ACC112 (cell line): ENCODE data around the gene PPP1R3G.
"Not testable (repeated sequence)": the region's sequence is repeated elsewhere in the genome, so short reads cannot be mapped to it uniquely, and the experiment has no call there.

Source experiments
- H2AFZ ChIP-seq: fragments of 200-600 bp; sonication (generic); one replicate; pipeline ENCODE4 v1.6.0; 2017; ENCODE audit warnings: antibody characterized with exemption, low read length; ENCODE audit not compliant: unreplicated experiment
- H3K27ac ChIP-seq: fragments of 200-600 bp; sonication (generic); 2 replicates; pipeline ENCODE4 v1.5.1; 2014; ENCODE audit warnings: low read depth, mild to moderate bottlenecking, antibody characterized with exemption, low read length, moderate library complexity
- H3K27me3 ChIP-seq: fragments of 200-600 bp; sonication (generic); 2 replicates; pipeline ENCODE4 v1.6.1; 2014; ENCODE audit warnings: mild to moderate bottlenecking, antibody characterized with exemption, low read length, moderate library complexity, mixed read lengths; ENCODE audit not compliant: insufficient read depth
- H3K36me3 ChIP-seq: fragments of 200-600 bp; sonication (generic); 2 replicates; pipeline ENCODE4 v1.6.1; 2016; ENCODE audit warnings: mild to moderate bottlenecking, antibody characterized with exemption, low read length, moderate library complexity, mixed read lengths; ENCODE audit not compliant: insufficient read depth
- H3K4me1 ChIP-seq: fragments of 200-600 bp; sonication (generic); one replicate; pipeline ENCODE4 v1.6.1; 2016; ENCODE audit warnings: low read length, mixed read lengths; ENCODE audit not compliant: insufficient read depth, unreplicated experiment, control insufficient read depth
- H3K4me3 ChIP-seq: fragments of 200-600 bp; sonication (generic); 2 replicates; pipeline ENCODE4 v1.5.1; 2014; ENCODE audit warnings: mild to moderate bottlenecking, low read depth, low read length
- H3K79me2 ChIP-seq: fragments of 200-600 bp; sonication (generic); one replicate; pipeline ENCODE4 v1.6.0; 2016; ENCODE audit warnings: low read length; ENCODE audit not compliant: control insufficient read depth, unreplicated experiment, insufficient read depth

PPP1R3G gene

GRCh38 chr6:5116243-5116991 lies 31.3 kb downstream of the PPP1R3G start:
- no peaks in the 10 kb centered on the region for H3K36me3 ChIP-seq
- H3K79me2 ChIP-seq: no peaks in the 10 kb centered on the region
- no peak overlapping the region for H3K27ac ChIP-seq
- no peak overlapping the region for H2AFZ ChIP-seq
- peaks cover 14% of the 10 kb centered on the region for H3K4me1 ChIP-seq
- H3K27me3 ChIP-seq: no peaks in the 10 kb centered on the region
- no peak overlapping the region for H3K4me3 ChIP-seq

DNA sequence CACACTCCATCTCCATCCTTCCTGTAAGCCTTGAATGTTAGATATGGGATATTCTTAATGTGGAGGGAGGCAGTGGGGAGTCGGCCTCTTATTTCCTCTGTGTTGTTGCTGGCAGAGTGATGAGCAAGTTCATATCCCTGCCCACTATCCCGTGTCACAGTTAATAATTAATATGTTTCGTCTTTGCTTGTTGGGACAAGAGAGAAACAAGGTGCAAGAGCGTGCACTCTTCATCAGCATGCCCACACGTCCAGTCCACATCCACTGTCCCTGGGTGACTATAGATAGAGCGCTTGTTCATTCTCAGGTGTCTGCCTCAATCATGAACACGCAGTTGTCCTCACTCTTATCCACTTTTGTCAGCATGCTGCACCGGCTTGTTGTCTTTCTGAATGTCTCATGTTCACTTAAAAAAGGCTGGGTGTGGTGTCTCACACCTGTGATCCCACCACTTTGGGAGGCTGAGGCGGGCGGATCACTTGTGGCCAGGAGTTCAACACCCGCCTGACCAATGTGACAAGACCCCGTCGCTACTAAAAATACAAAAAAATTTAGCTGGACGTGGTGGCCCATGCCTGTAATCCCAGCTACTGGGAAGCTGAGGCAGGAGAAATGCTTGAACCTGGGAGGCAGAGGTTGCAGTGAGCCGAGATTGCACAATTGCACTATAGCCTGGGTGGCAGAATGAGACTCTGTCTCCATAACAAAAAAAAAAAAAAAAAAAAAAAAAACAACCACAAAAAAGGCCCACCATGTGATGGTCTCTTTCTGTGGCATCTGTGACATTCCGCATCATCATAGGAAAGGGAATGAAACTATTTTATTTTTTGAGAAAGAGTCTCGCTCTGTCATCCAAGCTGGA lies 34.2 kb downstream of the PPP1R3G start:
- Histone ChIP-seq H2AFZ (no peak overlapping the region), H3K27me3 (no peaks in the 10 kb centered on the region), H3K4me1 (peaks cover 2% of the 10 kb centered on the region), H3K79me2 (no peaks in the 10 kb centered on the region), H3K4me3 (no peak overlapping the region), H3K27ac (no peak overlapping the region), H3K36me3 (no peaks in the 10 kb centered on the region)

- Histone ChIP-seq H3K27ac (no peak overlapping the region), H3K36me3 (no peaks in the 10 kb centered on the region), H3K4me3 (no peak overlapping the region), H3K4me1 (peaks cover 8% of the 10 kb centered on the region), H3K79me2 (no peaks in the 10 kb centered on the region), H3K27me3 (no peaks in the 10 kb centered on the region), H2AFZ (no peak overlapping the region)
Measured at GRCh38 chr6:5120011-5120410, 34.9 kb downstream of the PPP1R3G start.

DNA sequence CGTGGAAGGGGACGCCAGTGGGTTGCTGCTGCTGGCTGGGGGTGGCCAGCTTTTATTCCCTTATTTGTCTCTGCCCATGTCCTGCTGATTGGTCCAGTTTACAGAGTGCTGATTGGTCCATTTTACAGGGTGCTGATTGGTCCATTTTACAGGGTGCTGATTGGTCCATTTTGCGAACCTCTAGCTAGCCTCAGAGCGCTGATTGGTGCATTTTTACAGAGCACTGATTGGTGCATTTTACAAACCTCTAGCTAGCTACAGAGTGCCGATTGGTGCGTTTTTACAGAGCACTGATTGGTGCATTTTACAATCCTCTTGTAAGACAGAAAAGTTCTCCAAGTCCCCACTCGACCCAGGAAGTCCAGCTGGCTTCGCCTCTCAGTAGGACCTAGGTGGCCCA lies 35.4 kb downstream of the PPP1R3G start:
- not testable (repeated sequence) for H3K79me2 ChIP-seq

GRCh38 chr6:5121479-5121878 lies 36.3 kb downstream of the PPP1R3G start:
- H3K4me1 ChIP-seq: peaks cover 23% of the 10 kb centered on the region
- no peak overlapping the region for H2AFZ ChIP-seq
- H3K79me2 ChIP-seq: no peaks in the 10 kb centered on the region
- H3K4me3 ChIP-seq: no peak overlapping the region
- H3K27me3 ChIP-seq: no peaks in the 10 kb centered on the region
- no peak overlapping the region for H3K27ac ChIP-seq
- no peaks in the 10 kb centered on the region for H3K36me3 ChIP-seq

More for the DNA sequence above, 35.4 kb downstream of the PPP1R3G start:
- H3K27ac ChIP-seq, H3K27me3 ChIP-seq, H2AFZ ChIP-seq, H3K4me3 ChIP-seq, H3K36me3 ChIP-seq: not testable (repeated sequence)
- peaks cover 14% of the 10 kb centered on the region for H3K4me1 ChIP-seq

GRCh38 chr6:5121956-5122355 lies 36.8 kb downstream of the PPP1R3G start:
- H3K27ac ChIP-seq: no peak overlapping the region
- no peaks in the 10 kb centered on the region for H3K27me3 ChIP-seq
- no peak overlapping the region for H2AFZ ChIP-seq
- H3K4me1 ChIP-seq: peaks cover 26% of the 10 kb centered on the region
- H3K36me3 ChIP-seq: no peaks in the 10 kb centered on the region
- no peaks in the 10 kb centered on the region for H3K79me2 ChIP-seq
- H3K4me3 ChIP-seq: no peak overlapping the region

GRCh38 chr6:5122504-5123112 lies 37.5 kb downstream of the PPP1R3G start:
- peaks cover 26% of the 10 kb centered on the region for H3K4me1 ChIP-seq
- no peaks in the 10 kb centered on the region for H3K79me2 ChIP-seq
- no peaks in the 10 kb centered on the region for H3K27me3 ChIP-seq
- no peak overlapping the region for H3K27ac ChIP-seq
- H3K36me3 ChIP-seq: no peaks in the 10 kb centered on the region
- no peak overlapping the region for H2AFZ ChIP-seq
- H3K4me3 ChIP-seq: no peak overlapping the region

GRCh38 chr6:5123296-5124143 lies 38.4 kb downstream of the PPP1R3G start:
- H3K36me3 ChIP-seq: no peaks in the 10 kb centered on the region
- H3K79me2 ChIP-seq: no peaks in the 10 kb centered on the region
- H3K27me3 ChIP-seq: no peaks in the 10 kb centered on the region
- no peak overlapping the region for H3K27ac ChIP-seq
- H3K4me3 ChIP-seq: no peak overlapping the region
- H2AFZ ChIP-seq: no peak overlapping the region
- peaks cover 26% of the 10 kb centered on the region for H3K4me1 ChIP-seq

GRCh38 chr6:5124526-5124925 lies 39.4 kb downstream of the PPP1R3G start:
- Histone ChIP-seq H3K4me1 (peaks cover 26% of the 10 kb centered on the region), H3K27me3 (no peaks in the 10 kb centered on the region), H3K27ac (peak overlapping the region; percentile 40; the same call in 1 of the 2 replicates), H3K79me2 (no peaks in the 10 kb centered on the region), H3K4me3 (no peak overlapping the region), H3K36me3 (no peaks in the 10 kb centered on the region), H2AFZ (no peak overlapping the region)
